ENCODE data around the gene PRMT3.
"Not testable (repeated sequence)": the region's sequence is repeated elsewhere in the genome, so short reads cannot be mapped to it uniquely, and the experiment has no call there.

PRMT3 gene

GRCh38 chr11:20457934-20458680, 70.6 kb downstream of the PRMT3 start:
- DNase-seq (ENCODE audit: low spot score) = no peak

- DNase-seq (ENCODE audit: low spot score) = no peak
These were observed 71.6 kb downstream of the PRMT3 start for GRCh38 chr11:20458905-20459632.

- no peak for DNase-seq (ENCODE audit: low spot score)
These were observed 72.3 kb downstream of the PRMT3 start for GRCh38 chr11:20459865-20460264.

GRCh38 chr11:20464518-20464917, 77.0 kb downstream of the PRMT3 start:
- DNase-seq (ENCODE audit: low spot score) = no peak

- DNase-seq (ENCODE audit: low spot score) = no peak
These were observed 80.1 kb downstream of the PRMT3 start for GRCh38 chr11:20467487-20468185.

GRCh38 chr11:20470348-20470747, 82.8 kb downstream of the PRMT3 start:
- no peak for DNase-seq (ENCODE audit: low spot score)

- not testable (repeated sequence) for DNase-seq (ENCODE audit: low spot score)
These were observed 84.4 kb downstream of the PRMT3 start for GRCh38 chr11:20471929-20472328.

GRCh38 chr11:20474176-20474881, 86.8 kb downstream of the PRMT3 start:
- peak; percentile 49 for DNase-seq (ENCODE audit: low spot score)

- DNase-seq (ENCODE audit: low spot score) = peak; percentile 28
These were observed 87.5 kb downstream of the PRMT3 start for GRCh38 chr11:20474882-20475517.

GRCh38 chr11:20477418-20478090, 90.0 kb downstream of the PRMT3 start:
- no peak for DNase-seq (ENCODE audit: low spot score)

GRCh38 chr11:20479513-20479912, 92.0 kb downstream of the PRMT3 start:
- DNase-seq (ENCODE audit: low spot score) = no peak

- no peak for DNase-seq (ENCODE audit: low spot score)
These were observed 96.4 kb downstream of the PRMT3 start for GRCh38 chr11:20483931-20484330.

GRCh38 chr11:20484416-20484815, 96.9 kb downstream of the PRMT3 start:
- not testable (repeated sequence) for DNase-seq (ENCODE audit: low spot score)

GRCh38 chr11:20488352-20488751, 100.8 kb downstream of the PRMT3 start:
- no peak for DNase-seq (ENCODE audit: low spot score)

GRCh38 chr11:20489948-20490347, 102.4 kb downstream of the PRMT3 start:
- DNase-seq (ENCODE audit: low spot score) = no peak

- no peak for DNase-seq (ENCODE audit: low spot score)
These were observed 105.8 kb downstream of the PRMT3 start for GRCh38 chr11:20493340-20493739.

GRCh38 chr11:20497124-20497792, 109.7 kb downstream of the PRMT3 start:
- DNase-seq (ENCODE audit: low spot score) = no peak

- no peak for DNase-seq (ENCODE audit: low spot score)
These were observed 113.7 kb downstream of the PRMT3 start for GRCh38 chr11:20501252-20501651.

GRCh38 chr11:20501971-20502370, 114.5 kb downstream of the PRMT3 start:
- no peak for DNase-seq (ENCODE audit: low spot score)

GRCh38 chr11:20511982-20512381, 124.5 kb downstream of the PRMT3 start:
- DNase-seq (ENCODE audit: low spot score) = no peak

- no peak for DNase-seq (ENCODE audit: low spot score)
These were observed 125.4 kb downstream of the PRMT3 start for GRCh38 chr11:20512869-20513268.
